ENCODE results near the gene PRPF4.
"Not testable (repeated sequence)": the region's sequence is repeated elsewhere in the genome, so short reads cannot be mapped to it uniquely, and the experiment has no call there.

Gene PRPF4

DNA sequence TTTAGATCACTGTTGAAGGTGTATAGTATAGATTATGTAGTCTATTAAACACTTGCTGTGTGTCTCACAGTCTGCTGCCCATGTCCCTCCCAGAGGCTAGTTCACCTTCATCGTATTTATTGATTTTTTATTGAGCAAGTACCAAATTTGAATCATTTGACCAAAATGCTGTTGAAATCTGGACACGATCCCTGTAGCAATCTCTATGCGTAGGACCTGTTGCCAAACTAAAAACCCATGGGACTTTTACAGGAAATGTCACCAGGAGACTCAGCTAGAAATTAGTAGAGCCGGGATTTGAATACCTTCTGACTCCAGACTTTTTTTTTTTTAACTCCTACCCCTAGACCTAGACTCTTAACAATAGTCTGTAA is 36.6 kb upstream of the PRPF4 start:
- no peak overlapping the region for H3K4me3 ChIP-seq (ENCODE audit: low read length)
- TF ChIP-seq, protein P1, sequence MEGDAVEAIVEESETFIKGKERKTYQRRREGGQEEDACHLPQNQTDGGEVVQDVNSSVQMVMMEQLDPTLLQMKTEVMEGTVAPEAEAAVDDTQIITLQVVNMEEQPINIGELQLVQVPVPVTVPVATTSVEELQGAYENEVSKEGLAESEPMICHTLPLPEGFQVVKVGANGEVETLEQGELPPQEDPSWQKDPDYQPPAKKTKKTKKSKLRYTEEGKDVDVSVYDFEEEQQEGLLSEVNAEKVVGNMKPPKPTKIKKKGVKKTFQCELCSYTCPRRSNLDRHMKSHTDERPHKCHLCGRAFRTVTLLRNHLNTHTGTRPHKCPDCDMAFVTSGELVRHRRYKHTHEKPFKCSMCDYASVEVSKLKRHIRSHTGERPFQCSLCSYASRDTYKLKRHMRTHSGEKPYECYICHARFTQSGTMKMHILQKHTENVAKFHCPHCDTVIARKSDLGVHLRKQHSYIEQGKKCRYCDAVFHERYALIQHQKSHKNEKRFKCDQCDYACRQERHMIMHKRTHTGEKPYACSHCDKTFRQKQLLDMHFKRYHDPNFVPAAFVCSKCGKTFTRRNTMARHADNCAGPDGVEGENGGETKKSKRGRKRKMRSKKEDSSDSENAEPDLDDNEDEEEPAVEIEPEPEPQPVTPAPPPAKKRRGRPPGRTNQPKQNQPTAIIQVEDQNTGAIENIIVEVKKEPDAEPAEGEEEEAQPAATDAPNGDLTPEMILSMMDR (conservative IDR thresholded peaks at IDR 0.05; ENCODE audit: low read depth, low read length): no peak
- no peak for DNase-seq (ENCODE audit: low read depth)

DNA sequence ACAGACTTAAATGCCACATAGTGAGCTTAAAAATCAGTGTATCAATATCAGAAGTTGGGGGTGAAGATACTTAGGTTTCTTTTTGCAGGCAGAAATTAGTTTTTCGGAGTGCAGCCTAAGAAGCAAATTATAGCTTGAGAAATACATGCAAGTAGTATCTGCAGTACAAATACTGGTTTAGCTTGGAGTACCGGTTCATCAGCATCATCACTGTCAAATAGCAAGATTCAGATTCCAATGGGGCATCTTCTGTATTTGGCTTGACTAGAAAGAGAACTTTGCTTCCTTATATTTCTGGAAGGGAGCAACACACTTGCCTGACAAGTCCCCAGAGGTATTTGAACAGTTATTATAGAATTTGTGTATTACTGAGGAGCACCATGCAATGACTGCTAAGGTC is 34.3 kb upstream of the PRPF4 start:
- TF ChIP-seq, protein P1 (conservative IDR thresholded peaks at IDR 0.05; ENCODE audit: low read depth, low read length): no peak
- no peak overlapping the region for H3K4me3 ChIP-seq (ENCODE audit: low read length)
- no peak for DNase-seq (ENCODE audit: low read depth)

DNA sequence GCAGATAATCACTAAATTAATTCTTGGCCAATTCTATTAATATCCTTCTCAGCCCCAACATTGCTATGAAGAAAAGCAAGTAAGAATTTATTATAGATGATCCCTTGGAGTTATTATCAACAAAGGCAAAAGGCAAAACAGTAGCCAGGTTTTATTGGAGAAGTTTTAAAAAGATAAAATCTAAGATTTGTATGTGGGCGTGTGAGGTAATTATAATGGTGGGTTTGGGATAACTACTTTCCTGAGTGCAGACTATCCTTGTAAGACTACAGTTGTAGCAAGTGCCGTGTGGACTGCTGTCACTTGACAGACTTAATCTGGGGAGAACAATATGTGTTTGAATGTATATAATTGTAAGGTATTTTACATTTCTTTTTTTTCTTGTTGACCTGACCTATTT is 30.9 kb upstream of the PRPF4 start:
- TF ChIP-seq, protein P1 (conservative IDR thresholded peaks at IDR 0.05; ENCODE audit: low read depth, low read length): no peak
- H3K4me3 ChIP-seq (ENCODE audit: low read length): no peak overlapping the region
- no peak for DNase-seq (ENCODE audit: low read depth)

DNA sequence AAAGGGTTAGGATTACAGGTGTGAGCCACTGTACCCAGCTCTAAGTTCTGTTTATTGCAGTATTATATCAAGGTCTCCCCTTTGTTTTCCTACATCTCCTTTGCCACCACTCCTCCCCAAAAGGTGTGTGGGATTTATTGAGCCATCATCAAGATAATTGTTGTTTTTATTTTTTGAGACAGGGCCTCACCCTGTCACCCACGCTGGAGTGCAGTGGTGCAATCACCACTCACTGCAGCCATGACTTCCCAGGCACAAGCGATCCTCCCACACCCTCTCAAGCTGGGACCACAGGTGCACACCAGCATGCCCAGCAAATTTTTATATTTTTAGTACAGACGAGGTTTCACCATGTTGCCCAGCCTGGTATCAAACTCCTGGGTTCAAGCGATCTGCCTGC is 29.6 kb upstream of the PRPF4 start:
- TF ChIP-seq, protein P1 (conservative IDR thresholded peaks at IDR 0.05; ENCODE audit: low read depth, low read length): no peak
- DNase-seq (ENCODE audit: low read depth): no peak
- H3K4me3 ChIP-seq (ENCODE audit: low read length): no peak overlapping the region

DNA sequence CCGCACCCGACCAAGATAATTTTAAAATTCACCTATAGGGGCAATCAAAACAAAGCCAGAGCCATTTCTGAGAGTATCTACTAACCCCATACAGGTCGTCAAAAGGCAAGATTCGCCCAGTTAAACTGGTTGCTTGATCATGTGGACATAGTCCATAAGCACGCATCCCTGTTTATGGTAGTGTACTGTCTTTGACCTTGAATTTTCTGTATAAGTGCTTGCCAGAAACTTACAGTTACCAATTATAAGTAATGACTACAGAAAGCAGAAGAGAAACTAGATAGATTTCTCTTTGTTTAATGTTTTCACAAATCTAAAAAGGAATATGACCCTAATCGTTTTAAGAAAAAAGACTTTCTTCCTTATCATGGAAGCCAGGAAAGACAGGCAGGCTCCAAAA is 28.5 kb upstream of the PRPF4 start:
- H3K4me3 ChIP-seq (ENCODE audit: low read length): no peak overlapping the region
- DNase-seq (ENCODE audit: low read depth): no peak
- TF ChIP-seq, protein P1 (conservative IDR thresholded peaks at IDR 0.05; ENCODE audit: low read depth, low read length): no peak

DNA sequence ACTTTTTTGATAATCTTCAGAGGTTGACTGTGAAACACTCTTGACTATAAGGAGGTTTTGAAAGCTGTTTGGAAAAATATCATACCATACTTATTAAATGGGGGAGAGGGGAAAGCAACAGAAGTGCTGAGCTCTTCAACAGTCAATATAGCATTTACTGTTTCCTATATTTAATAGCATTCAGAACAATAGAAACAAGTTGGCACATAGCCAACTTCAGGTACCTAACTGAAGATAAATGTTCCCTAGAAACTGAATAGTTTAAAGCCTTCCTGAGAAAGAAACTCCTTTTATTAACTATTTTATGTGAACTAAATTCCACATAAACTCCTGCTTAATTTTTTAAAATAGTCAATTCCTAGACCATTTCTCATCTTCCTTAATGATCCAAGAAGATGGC is 27.8 kb upstream of the PRPF4 start:
- no peak for DNase-seq (ENCODE audit: low read depth)
- TF ChIP-seq, protein P1 (conservative IDR thresholded peaks at IDR 0.05; ENCODE audit: low read depth, low read length): no peak

DNA sequence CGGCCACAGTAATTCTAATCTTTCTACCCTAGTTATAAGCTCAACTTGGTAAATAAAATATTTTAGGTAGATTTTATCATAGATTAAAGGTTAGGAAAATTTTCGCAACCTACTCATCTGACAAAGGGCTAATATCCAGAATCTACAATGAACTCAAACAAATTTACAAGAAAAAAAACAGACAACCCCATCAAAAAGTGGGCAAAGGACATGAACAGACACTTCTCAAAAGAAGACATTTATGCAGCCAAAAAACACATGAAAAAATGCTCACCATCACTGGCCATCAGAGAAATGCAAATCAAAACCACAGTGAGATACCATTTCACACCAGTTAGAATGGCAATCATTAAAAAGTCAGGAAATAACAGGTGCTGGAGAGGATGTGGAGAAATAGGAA is 25.8 kb upstream of the PRPF4 start:
- not testable (repeated sequence) for H3K4me3 ChIP-seq (ENCODE audit: low read length); DNase-seq (ENCODE audit: low read depth)

More for the DNA sequence above, 27.8 kb upstream of the PRPF4 start:
- H3K4me3 ChIP-seq (ENCODE audit: low read length): no peak overlapping the region

DNA sequence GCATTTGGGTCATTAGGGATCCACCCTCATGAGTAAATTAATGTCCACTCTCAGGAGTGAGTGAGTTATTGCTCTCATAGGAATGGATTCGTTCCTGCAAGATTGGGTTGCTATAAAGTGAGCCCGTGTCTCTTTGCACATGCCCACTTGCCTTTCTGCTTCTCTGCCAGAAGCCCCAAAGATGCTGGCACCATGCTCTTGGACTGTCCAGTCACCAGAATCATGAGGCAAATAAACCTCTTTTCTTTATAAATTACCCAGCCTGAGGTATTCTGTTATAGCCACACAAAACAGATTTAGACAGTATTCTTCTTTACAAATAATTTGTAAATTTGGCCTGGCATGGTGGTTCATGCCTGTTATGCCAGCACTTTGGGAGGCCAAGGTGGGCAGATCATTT is 24.7 kb upstream of the PRPF4 start:
- H3K4me3 ChIP-seq (ENCODE audit: low read length): no peak overlapping the region
- no peak for DNase-seq (ENCODE audit: low read depth)
- TF ChIP-seq, protein P1 (conservative IDR thresholded peaks at IDR 0.05; ENCODE audit: low read depth, low read length): no peak
